ENCODE measurements around the gene HYI. TPM values are rescaled to one million over a fixed set of nuclear protein-coding genes. Genes with fewer than 3 reads are reported as not detected.

The HYI gene
- total RNA-seq, 1 experiment from 2014 or later: 34.5 TPM

- BruUV-seq (replicated peaks): no TSS peak
- H3K4me3 ChIP-seq (ENCODE audit: low read depth, low read length): no peak overlapping the region
- H3K27me3 ChIP-seq (replicated peaks; ENCODE audit: control insufficient read depth, insufficient read depth, low read length): no peaks in the 10 kb centered on the region
- CTCF ChIA-PET: interaction anchor here (0.6 kb wide), 1 partner anchor 449 kb away, joined by 3 read pairs; no protein-coding TSS in a partner anchor
- intact Hi-C loops (cut with micrococcal nuclease; ENCODE audit: unreplicated experiment): no loop called here
- TF ChIP-seq CTCF (IDR thresholded peaks at IDR 0.05; ENCODE audit: insufficient read depth in 1 of 2, low read depth in 1 of 2, low read length in 1 of 2, severe bottlenecking in 1 of 2, unreplicated experiment in 1 of 2): no peak
- Mint-ChIP-seq H3K27me3 (ENCODE audit: insufficient read depth, unreplicated experiment) (no peaks in the 10 kb centered on the region), H3K9me3 (ENCODE audit: unreplicated experiment) (no peaks in the 10 kb centered on the region), H3K27ac (ENCODE audit: unreplicated experiment) (no peak overlapping the region), H3K4me3 (ENCODE audit: unreplicated experiment) (no peak overlapping the region), H3K4me1 (ENCODE audit: low read depth, unreplicated experiment) (peaks cover 25% of the 10 kb centered on the region), H3K36me3 (ENCODE audit: insufficient read depth, unreplicated experiment) (peaks cover 53% of the 10 kb centered on the region)
- H3K4me1 ChIP-seq: peaks cover 6% of the 10 kb centered on the region
- POLR2A ChIA-PET: no interaction called here
- DNase-seq: no peak
- H3K9me3 ChIP-seq: no peaks in the 10 kb centered on the region
- H3K36me3 ChIP-seq (ENCODE audit: control insufficient read depth, insufficient read depth, low read length): no peaks in the 10 kb centered on the region; the same call in 1 of the 2 replicates
Observed at GRCh38 chr1:43447891-43448708, 5.6 kb downstream of the HYI start.

- H3K27me3 ChIP-seq (replicated peaks; ENCODE audit: control insufficient read depth, insufficient read depth, low read length): no peaks in the 10 kb centered on the region
- ChIA-PET POLR2A (no interaction called here), CTCF (no interaction called here)
- H3K36me3 Mint-ChIP-seq (ENCODE audit: insufficient read depth, unreplicated experiment): peaks cover 44% of the 10 kb centered on the region
- H3K4me3 Mint-ChIP-seq (ENCODE audit: unreplicated experiment): no peak overlapping the region
- no peak overlapping the region for H3K4me3 ChIP-seq (ENCODE audit: low read depth, low read length)
- no TSS peak for BruUV-seq (replicated peaks)
- no peak for DNase-seq
- H3K27ac Mint-ChIP-seq (ENCODE audit: unreplicated experiment): no peak overlapping the region
- H3K36me3 ChIP-seq (ENCODE audit: control insufficient read depth, insufficient read depth, low read length): no peaks in the 10 kb centered on the region; the same call in 1 of the 2 replicates
- no peaks in the 10 kb centered on the region for H3K4me1 ChIP-seq
- H3K27me3 Mint-ChIP-seq (ENCODE audit: insufficient read depth, unreplicated experiment): no peaks in the 10 kb centered on the region
- intact Hi-C loops (cut with micrococcal nuclease; ENCODE audit: unreplicated experiment): no loop called here
- no peaks in the 10 kb centered on the region for H3K9me3 Mint-ChIP-seq (ENCODE audit: unreplicated experiment)
- H3K4me1 Mint-ChIP-seq (ENCODE audit: low read depth, unreplicated experiment): peaks cover 16% of the 10 kb centered on the region
- H3K9me3 ChIP-seq: no peaks in the 10 kb centered on the region
- no peak for TF ChIP-seq CTCF (IDR thresholded peaks at IDR 0.05; ENCODE audit: insufficient read depth in 1 of 2, low read depth in 1 of 2, low read length in 1 of 2, severe bottlenecking in 1 of 2, unreplicated experiment in 1 of 2)
Observed at GRCh38 chr1:43446881-43447835, 6.6 kb downstream of the HYI start.

- no peaks in the 10 kb centered on the region for H3K9me3 ChIP-seq
- ChIA-PET POLR2A (no interaction called here), CTCF (no interaction called here)
- H3K36me3 Mint-ChIP-seq (ENCODE audit: insufficient read depth, unreplicated experiment): peaks cover 40% of the 10 kb centered on the region
- H3K27ac Mint-ChIP-seq (ENCODE audit: unreplicated experiment): peak overlapping the region; percentile 29
- H3K27me3 Mint-ChIP-seq (ENCODE audit: insufficient read depth, unreplicated experiment): no peaks in the 10 kb centered on the region
- intact Hi-C loops (cut with micrococcal nuclease; ENCODE audit: unreplicated experiment): no loop called here
- no peak for DNase-seq
- H3K36me3 ChIP-seq (ENCODE audit: control insufficient read depth, insufficient read depth, low read length): no peaks in the 10 kb centered on the region; the same call in 1 of the 2 replicates
- H3K4me3 ChIP-seq (ENCODE audit: low read depth, low read length): no peak overlapping the region
- H3K4me3 Mint-ChIP-seq (ENCODE audit: unreplicated experiment): no peak overlapping the region
- H3K27me3 ChIP-seq (replicated peaks; ENCODE audit: control insufficient read depth, insufficient read depth, low read length): no peaks in the 10 kb centered on the region
- H3K4me1 Mint-ChIP-seq (ENCODE audit: low read depth, unreplicated experiment): peaks cover 16% of the 10 kb centered on the region
- H3K4me1 ChIP-seq: no peaks in the 10 kb centered on the region
- TF ChIP-seq CTCF (IDR thresholded peaks at IDR 0.05; ENCODE audit: insufficient read depth in 1 of 2, low read depth in 1 of 2, low read length in 1 of 2, severe bottlenecking in 1 of 2, unreplicated experiment in 1 of 2): no peak
- H3K9me3 Mint-ChIP-seq (ENCODE audit: unreplicated experiment): no peaks in the 10 kb centered on the region
- BruUV-seq (replicated peaks): no TSS peak
Observed at GRCh38 chr1:43446388-43446740, 7.4 kb downstream of the HYI start.
